Posterior vena cava (tissue), 2 donors: ENCODE measurements around the gene E2F2. TPM values are rescaled to one million over a fixed set of nuclear protein-coding genes. Genes with fewer than 3 reads are reported as not detected.
"Not testable (repeated sequence)": the region's sequence is repeated elsewhere in the genome, so short reads cannot be mapped to it uniquely, and the experiment has no call there.

Experiments
- DNase-seq: peaks from one replicate; pipeline ENCODE4 v3.0.0-alpha.2; 2020; ENCODE audit warnings: low spot score
- intact Hi-C, 2 donors: fragments of 100-400 bp; cut with DNase I; formaldehyde crosslinking; loops; one replicate each; pipeline versions ENCODE4 v1.14.1 to v1.14.2; 2022 to 2023
- total RNA-seq, 2 donors: library from RNA; stranded (reverse); fragmentation: NEBNext Ultra II Directional; extraction: Animal tissue kit (Norgen Biotek cat#: 25700); gene quantifications; one replicate each; pipeline ENCODE4 v1.2.1, GENCODE V29; 2021
- donor health status: DM: yes; HTN: yes; CAD: no.
- donor health status: DM: yes; HTN: yes; CAD: no.

The E2F2 gene
- total RNA-seq, 2 donors from 2014 or later: 0.24 to 0.46 TPM

DNA sequence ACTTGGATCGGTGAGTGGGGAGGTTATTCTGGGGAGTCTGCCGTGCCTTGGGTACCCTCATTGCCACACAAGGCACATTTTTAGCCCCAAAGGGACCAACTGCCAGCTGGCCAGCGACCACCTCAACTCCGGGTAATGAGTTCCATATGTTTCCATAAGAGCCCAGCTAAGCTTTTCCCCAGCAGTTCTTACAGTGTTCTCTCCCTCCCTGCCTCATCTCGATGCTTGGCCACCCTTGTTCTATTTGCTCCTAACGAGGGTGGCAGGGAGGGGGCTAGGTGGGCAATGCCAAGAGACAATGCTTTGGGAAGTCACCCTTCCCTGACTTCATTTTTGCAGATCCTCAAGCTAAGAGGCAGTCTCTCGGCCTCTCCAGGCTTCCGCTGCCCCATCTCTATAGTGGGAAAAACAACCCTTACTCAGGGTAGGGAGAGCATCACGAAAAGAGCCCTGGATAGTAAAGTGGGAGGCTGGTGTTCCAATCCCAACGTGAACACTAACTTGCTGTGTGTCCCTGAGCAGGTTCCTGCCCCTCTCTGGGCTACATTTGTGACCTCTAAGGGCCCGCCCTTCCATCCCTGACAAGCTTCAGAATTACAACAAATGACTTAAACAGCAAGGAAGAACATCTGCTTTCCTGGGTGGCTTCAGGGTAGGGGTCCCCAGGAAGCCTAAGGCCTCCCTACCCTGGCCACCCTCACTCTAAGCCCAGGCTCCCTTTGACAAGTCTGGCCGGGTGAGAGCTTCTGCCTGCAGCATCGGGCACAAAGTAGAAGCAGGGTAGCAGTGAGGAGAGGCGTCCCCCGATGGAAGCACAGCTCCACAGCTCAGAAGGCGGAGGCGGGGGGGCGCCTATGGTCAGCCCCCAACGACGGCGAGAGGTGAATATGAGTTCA lies 22.4 kb upstream of the E2F2 start:
- intact Hi-C loops: no loop called here
- DNase-seq: no peak

DNA sequence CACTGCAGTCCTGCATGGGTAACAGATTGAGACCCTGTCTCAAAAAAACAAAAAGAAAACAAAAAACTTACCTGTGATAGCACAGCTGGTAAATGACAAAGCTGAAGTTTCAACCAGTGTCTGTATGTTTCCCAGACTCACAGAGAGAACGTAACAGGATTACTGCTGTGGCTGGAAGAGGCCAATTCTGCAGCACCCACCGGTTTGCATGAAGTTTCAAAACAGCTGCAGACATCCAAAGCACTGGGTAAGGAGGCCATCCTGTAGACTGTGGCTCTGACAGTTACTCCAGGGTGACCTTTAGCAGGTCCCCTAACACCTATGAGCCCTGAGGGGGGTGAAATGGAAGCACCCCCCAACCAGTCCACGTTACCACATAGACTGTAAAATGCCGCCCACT lies 20.8 kb upstream of the E2F2 start:
- intact Hi-C loops: no loop called here
- DNase-seq: no peak

DNA sequence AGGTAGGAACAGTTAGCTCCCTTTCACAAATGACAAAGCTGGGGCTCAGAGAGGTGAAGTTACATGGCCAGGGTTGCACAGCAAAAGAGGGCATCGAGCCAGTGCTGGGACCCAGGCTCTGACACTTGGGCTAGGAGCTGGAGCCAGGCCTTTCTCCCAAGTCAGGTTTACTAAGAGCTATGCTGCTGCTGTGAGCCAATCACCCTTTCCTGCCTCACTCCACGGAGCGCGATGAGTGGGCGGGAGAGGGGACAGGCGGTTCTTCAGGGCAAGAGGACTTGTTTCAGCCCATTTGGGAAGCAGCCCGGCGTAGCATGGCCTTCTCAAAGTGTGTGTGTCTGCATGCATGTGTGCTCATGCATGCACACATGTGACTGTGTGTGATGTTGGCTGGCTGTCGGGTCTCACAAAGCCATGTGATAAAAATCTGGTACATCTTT lies 17.7 kb upstream of the E2F2 start:
- intact Hi-C loops: no loop called here
- peak; percentile 91 for DNase-seq

DNA sequence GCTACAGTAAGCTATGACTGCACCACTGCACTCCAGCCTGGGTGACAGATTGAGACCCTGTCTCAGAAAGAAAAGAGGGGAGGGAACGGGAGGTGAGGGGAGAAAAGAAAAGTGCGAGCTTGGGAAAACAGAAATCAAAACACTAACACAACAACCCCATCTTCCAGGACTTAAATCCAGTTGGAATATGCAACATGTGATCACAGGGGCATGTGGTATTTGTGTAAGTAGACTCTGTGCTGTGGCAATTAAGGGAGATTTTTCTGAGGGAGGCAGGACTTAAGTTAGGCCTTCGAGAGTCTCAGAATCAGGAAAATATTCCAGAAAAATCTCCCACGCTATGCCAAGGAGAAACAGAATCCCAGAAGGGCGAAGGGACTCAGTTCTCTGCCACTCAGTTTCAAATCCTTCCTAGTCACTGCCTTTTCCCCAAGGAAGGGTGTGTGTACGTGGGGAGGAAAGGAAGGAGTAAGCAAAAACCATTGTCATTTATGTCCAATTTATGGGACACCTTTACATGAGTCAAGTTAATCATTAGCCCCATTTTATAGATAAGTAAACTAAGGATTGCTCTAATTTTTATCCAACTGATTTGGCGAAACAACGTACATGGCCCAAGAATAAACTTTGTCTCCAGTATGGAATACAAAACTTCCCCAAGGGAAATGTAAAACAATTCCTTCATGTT lies 16.0 kb upstream of the E2F2 start:
- DNase-seq: no peak
- intact Hi-C loops: no loop called here

DNA sequence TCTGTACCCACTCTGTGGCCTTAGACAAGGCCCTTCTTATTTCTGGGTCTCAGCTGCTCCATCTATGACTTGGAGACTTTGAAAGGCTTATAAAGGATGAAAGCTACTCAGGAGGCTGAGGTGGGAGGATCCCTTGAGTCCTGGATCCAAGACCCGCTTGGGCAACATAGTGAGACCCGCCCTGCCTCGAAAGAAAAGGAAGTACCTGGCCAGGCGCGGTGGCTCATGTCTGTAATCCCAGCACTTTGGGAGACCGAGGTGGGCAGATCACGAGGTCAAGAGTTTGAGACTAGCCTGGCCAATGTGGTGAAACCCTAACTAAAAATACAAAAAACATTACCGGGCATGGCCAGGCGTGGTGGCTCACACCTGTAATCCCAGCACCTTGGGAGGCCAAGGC lies 14.8 kb upstream of the E2F2 start:
- intact Hi-C loops: loop anchor here in 1 of 2 donors (2.0 kb wide), 1 partner anchor 93 kb away; no protein-coding TSS in a partner anchor

DNA sequence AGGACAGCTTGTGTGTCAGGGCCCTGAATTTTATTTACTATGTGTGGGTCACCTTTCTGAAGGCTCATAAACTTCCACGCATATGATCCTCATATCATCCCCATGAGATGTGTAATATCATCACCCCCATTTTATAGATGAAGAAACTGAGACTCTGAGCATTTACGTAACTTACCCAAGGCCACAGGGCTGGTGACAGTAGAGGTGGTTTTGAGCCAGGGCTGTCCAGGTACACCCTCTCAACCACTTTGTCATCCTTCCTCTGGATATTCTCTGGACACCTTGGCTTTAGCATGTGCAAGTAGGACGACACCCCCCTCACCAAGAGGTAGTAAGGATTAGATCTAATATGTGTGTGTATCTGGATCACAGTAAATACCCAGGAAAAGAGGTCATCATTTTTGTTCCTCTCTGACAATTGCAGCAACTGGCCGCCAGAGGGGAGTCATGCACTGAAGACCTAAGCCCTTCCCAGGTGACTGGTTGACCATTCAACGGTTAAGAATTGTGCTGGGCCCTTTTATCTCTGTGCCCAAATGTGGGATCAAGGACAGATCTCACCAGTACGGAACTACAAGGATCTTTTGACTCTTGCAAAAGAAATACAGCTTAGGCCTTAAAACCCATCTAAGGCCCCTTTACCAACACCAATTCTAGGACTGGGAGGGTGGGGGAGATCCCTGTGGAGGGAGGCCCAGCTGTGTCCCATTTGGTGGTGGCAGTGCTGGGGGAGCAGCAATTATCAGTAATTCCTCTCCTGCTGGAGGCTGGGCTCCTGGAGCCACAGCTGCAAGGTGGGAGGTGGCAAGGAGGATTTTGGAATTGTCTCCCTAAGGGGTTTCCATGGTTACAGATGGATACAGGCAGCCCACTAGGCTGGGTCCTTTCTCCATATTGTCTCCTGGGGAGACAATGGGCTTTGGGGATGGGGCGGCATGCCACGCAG lies 13.7 kb upstream of the E2F2 start:
- intact Hi-C loops: loop anchor here in 1 of 2 donors (2.0 kb wide), 1 partner anchor 94 kb away; no protein-coding TSS in a partner anchor
- peak; percentile 91 for DNase-seq

More for the DNA sequence above, 14.8 kb upstream of the E2F2 start:
- no peak for DNase-seq

DNA sequence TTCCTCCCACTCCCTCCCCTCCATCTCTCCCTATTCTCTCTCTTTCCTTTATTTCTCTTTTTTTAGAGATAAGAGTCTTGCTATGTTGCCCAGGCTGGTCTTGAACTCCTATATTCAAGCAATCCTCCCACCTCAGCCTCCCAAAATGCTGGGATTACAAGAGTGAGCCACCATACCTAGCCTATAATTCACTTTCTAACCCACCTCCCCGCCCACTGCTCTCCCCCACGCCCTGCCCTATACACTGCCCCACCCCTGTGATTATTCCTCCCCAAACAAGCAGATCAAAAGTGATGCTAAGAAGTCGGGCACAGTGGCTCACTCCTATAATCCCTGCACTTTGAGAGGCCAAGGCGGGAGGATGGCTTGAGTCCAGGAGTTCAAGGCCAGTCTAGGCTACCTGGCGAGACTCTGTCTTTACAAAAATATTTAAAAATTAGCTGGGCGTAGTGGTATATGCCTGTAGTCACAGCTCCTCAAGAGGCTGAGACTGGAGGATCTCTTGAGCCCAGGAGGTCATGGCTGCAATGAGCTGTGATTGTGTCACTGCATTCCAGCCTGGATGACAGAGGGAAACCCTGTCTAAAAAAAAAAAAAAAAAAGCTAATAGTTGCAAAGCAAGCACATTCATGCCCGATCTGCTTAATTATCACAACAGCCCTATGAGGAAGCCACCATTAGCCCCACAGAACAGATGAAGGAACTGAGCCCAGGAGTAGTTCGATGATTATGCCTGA lies 12.8 kb upstream of the E2F2 start:
- no peak for DNase-seq
- intact Hi-C loops: loop anchor here (2.0 kb wide), 2 partner anchors 93 to 95 kb away; no protein-coding TSS in a partner anchor

DNA sequence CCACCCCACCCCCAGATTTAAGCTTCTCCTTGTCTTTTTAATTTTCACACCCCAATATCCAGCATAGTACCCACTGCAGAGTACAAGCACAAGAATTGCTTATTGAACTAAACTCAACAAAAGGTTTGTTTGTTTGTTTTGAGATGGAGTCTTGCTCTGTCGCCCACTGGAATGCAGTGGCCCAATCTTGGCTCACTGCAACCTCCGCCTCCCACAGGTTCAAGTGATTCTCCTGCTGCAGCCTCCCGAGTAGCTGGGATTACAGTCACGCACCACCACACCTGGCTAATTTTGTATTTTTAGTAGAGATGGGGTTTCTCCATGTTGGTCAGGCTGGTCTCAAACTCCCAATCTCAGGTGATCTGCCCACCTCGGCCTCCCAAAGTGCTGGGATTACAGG lies 11.9 kb upstream of the E2F2 start:
- DNase-seq: not testable (repeated sequence)
- intact Hi-C loops: loop anchor here in 1 of 2 donors (2.0 kb wide), 1 partner anchor 94 kb away; no protein-coding TSS in a partner anchor

DNA sequence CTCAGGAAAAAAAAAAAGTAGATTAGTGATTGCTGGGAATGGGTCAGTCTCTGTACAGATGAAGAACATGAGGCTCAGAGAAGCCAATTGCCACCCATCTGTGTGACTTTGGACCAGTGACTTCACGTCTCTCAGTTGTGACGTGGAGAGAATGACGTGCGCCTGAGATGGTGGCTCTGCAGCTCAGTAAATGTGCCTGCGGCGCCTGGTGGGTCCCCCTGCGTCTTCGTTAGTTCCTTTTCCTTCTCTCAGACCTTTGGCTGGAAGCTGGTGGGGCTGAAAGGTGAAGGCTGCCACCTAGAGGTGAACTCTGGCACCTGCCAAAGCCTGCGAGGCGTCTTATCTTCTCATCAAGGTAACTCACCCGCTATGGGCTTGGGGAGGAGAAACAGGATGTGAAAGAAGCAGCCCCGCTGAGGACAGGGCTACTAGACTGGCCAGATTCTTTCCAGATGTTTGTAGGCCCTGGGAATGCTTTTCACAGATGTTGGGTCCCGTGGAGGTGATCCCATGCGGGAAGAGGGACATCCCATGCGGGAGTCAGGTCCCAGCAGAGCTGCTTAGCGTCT lies 8.7 kb upstream of the E2F2 start:
- peak; percentile 94 for DNase-seq
- intact Hi-C loops: no loop called here

DNA sequence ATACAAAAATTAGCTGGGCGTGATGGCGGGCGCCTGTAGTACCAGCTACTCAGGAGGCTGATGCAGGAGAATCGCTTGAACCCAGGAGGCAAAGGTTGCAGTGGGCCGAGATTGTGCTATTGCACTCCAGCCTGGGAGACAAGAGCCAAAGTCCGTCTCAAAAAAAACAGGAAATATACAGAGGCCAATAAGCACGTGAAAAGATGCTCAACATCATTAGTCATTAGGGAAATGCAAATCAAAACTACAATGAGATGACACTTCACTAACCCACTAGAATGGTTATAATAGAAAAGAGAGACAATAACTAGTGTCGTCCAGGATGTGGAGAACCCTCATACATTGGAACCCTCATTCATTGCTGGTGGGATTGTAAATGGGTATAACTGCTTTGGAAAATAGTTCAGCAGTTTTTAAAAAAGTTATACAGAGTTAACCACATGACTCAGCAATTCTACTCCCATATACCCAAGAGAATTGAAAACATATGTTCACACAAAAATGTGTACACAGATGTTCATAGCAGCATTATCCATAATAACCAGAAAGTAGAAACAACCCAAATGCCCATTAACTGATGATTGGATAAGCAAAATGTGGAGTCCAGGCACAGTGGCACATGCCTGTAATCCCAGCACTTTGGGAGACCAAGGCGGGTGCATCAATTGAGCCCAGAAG lies 6.4 kb upstream of the E2F2 start:
- DNase-seq: no peak
- intact Hi-C loops: no loop called here

DNA sequence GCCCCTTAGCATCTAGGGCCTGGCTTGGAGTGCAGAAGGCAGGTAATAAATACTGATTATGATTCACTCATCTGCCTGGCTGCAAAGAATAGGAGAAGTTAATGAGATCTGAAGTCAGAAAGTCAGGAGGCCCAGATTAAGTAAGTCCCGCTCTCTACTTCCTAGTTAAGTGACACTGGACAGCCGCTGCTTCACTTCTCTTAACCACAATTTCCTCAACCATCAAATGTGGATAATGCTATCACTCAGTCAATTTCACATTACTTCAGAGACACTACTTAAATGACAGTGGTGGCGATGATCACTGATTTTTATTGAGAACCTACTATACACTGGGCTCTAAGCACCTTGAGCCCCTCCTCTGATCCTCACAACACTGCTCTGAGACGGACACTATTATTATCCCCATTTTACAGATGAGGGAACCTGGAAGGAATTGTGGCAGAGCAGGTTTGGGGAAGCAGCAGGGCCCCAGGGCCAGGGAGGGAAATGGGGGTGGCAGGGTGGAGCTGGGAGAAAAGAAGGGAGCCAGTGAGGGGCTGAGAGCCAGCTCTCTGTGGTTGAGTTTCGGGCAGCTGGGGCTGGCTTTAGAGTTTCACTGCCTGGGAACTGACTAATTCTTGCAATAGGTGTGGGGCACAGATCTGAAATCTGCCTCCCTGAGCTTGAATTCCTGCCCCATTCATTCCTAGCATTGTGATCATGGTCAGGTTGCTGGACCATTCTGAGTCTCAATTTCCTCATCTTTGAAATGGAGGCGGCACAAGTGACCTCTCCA lies 2.4 kb upstream of the E2F2 start:
- DNase-seq: no peak
- intact Hi-C loops: loop anchor here in 1 of 2 donors (5.0 kb wide), 2 partner anchors 36 to 1401 kb away; no protein-coding TSS in a partner anchor

DNA sequence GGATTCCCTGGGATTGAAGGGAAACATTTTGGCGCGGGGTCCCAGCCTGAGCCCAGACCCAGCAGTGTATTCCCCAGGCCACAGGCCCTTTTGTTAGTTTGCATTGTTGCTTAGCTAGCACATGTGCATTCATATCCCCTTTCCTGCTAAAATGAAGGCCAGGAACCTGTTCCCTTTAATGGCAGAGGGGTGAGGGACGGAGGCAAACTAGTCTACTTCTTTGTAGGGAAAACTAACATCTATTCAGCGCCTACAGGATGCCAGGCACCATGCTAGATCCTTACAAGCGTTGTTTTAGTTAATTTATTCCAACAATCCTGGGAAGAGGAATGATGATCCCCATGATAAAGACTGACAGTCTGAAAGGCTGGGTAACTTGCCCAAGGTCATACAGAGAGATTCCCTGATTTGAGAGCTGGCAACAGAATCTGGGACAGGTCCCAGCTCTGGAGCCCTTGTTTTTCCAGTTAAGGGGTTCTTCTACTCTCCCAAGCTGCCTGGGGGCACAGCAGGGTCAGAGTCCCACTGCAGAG lies 595 bp upstream of the E2F2 start:
- intact Hi-C loops: loop anchor here in 1 of 2 donors (5.0 kb wide), 2 partner anchors 34 to 1399 kb away; no protein-coding TSS in a partner anchor

DNA sequence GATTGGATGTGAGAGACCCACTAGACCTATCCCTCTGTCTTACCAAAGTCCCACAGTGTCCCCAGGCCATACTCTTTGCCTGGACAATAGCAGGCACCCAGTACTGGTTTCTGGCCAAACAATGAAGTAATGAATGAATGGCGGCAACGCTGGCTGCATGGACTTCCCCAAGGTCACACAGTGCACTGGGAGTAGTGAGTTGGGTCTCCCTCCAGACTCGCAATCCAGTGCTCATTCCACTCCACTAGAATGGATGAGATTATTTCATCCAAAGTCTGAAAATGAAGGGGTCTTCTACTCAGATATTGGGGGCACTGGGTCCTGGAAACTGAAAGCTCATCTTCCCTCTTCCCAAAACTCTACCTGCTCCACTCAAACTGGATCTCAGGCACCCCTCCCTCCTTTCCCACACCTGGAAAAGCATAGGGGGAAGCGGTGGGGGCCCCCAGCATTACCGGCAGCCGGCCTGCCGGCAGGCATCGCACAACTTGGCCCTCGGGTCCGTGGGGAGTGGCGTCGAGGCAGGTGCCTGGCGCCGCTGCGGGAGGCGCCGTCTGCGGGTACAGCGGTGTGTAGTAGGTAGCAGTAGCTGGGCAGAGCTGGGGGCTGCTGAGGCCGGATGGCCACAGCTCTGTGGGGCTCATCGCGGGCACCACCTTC lies 816 bp downstream of the E2F2 start:
- intact Hi-C loops: loop anchor here in 1 of 2 donors (5.0 kb wide), 2 partner anchors 33 to 1398 kb away; no protein-coding TSS in a partner anchor
- no peak for DNase-seq

More for the DNA sequence above, 595 bp upstream of the E2F2 start:
- DNase-seq: no peak

DNA sequence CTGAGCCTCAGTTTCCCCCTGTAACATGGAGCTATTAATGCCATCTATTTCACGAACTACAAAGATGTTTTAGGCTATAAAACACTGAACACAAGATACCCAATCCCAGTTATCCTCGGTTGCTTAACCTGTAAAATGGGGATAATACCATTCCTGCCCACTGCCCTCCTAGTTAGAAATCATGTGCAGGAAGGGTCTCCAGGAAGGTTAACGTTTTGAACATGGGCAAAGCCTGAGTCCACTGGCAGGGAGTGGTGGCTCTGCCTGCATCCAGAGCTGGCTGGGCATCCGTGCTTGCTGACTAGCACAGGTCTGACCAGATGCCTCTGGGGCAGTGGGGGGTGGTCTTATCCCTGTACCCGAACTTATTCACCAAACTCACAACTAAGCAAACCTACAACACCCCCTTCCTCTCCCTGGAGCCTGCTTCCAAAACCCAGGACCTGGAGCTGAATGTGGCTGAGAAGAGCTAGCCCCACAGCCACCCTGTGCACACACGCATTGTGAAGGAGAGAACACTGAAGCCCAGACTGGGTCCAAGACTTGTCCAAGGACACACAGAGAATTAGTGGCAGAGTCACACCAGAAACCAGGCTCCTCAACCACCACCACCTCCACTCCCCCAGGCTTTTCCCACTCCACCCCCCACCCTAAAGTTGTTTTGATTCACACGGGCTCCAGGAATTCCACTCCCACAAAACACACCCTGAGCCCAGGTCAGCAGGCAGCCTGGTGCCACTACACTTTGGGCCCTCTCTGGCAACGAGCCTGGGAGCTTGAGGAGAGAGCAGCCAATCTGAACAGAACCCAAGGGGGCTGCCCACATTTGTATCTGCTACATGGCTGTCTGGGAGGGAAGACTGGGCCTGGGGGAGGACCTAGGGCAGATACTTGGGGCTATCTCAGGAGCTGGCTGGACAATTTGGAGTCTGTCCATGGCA lies 1.6 kb downstream of the E2F2 start:
- intact Hi-C loops: loop anchor here in 1 of 2 donors (5.0 kb wide), 2 partner anchors 32 to 1397 kb away; no protein-coding TSS in a partner anchor
- DNase-seq: no peak
